Measurements from ENCODE around the gene GPR157.
A peak's percentile ranks its signal among the peaks of the same experiment; 100 is the strongest.
"Not testable (repeated sequence)": the region's sequence is repeated elsewhere in the genome, so short reads cannot be mapped to it uniquely, and the experiment has no call there.

GPR157 gene, protein sequence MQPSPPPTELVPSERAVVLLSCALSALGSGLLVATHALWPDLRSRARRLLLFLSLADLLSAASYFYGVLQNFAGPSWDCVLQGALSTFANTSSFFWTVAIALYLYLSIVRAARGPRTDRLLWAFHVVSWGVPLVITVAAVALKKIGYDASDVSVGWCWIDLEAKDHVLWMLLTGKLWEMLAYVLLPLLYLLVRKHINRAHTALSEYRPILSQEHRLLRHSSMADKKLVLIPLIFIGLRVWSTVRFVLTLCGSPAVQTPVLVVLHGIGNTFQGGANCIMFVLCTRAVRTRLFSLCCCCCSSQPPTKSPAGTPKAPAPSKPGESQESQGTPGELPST

GRCh38 chr1:9128520-9129265 is at the start of gene GPR157:
Gene GPR157, minus strand, starts transcription at chr1:9129102. Its CDS starts 75 bp downstream, at chr1:9129027.
- DNase-seq (ENCODE audit: low read depth), result peak; percentile 87

DNA sequence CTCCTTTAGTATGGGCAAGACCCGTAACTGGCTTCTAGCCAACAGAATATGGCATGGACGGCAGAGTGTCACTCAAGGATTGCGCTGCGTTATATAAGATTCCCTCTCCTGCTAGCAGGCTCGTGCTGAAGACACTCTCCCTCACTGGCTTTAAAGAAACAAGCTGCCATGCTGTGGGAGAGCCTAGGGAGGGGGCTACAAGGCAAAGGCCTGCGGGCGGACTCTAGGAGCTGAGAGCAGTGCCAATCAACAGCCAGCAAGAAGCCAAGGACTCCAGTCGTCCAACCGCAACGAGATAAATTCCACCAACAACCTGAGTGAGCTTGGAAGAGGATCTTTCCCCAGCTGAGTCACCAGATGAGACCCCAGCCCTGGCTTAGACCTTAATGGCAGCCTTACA is 45.9 kb upstream of the GPR157 start:
- no peak for DNase-seq (ENCODE audit: low read depth)

GRCh38 chr1:9174243-9174642 is 45.3 kb upstream of the GPR157 start:
- no peak for DNase-seq (ENCODE audit: low read depth)

- peak; percentile 76 for DNase-seq (ENCODE audit: low read depth)
Observed at GRCh38 chr1:9169601-9170137, 40.8 kb upstream of the GPR157 start.

DNA sequence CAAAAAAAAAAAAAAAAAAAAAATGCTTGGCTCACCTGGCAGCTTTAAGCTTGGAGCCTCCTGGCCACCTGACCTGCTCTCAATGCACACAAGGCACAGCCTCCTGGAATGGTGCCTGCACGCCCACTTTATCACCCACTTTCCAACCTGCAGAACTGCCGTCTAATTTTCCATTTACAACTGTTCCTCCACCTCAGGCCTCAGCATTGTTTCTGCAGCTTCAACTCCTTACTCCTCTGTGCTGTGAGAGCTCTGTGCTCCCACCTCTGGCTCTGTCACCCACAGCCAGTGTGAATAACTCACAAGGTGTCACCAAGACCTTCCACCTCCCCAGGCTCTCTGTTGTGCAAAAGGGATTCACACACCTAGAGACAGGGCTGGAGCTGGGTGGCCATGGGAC is 38.7 kb upstream of the GPR157 start:
- DNase-seq (ENCODE audit: low read depth), result no peak

DNA sequence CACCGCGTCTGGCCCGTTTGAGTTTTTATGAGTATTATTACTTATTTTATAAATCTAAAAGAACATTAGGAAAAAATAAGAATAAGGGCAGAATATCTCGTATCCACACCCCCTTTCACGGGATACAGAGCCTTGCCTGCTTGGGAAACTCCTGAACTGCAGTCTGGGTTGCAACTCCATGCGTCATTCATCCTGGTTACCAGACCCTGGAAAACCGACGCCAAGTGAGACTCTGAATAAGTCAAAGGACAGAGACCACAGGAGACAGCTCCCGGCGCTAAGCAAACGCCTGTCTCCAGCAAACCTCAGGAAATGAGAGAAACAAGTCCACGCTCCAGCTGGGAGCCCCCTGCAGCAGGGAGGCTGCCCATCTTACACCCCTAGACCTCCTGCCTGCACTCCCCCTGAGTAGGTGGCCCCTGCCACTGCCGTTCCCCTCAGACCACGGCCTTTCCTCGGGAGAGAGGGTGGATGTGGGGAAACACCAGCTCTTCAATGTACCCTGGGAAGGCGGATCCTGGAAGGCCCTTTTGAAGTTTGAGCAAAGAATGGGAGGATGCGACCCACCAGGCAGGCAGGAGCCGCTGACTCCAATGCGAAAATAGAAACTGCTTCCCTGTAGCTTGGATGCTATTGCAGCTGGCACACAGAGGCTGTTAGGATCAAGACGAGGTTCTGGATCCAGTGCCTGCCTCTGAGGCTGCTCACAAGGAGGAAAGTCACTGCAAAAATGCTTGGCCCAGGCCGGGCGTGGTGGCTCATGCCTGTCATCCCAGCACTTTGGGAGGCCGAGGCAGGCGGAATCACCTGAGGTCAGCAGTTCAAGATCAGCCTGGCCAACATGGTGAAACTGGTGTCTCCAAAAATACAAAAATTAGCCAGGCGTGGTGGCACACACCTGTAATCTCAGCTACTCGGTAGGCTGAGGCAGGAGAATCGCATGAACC is 37.7 kb upstream of the GPR157 start:
- peak; percentile 92 for DNase-seq (ENCODE audit: low read depth)

DNA sequence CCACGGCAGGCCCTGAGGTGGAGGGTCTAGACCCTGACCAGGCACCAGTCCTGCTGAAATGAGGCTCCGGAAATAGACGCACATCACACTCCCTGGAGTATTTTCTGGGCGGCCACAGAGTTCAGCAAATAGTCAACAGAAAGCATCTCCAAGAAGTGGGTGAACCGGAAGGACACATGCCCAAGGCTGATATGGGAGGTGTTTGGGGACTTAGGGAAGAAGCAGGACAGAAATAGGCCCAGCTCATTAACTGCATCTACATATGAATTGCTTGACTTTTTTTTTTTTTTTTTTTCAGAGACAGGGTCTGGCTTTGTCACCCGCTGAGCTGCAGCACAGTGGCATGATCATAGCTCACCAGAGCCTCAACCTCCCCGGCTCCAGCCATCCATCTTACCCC is 36.5 kb upstream of the GPR157 start:
- DNase-seq (ENCODE audit: low read depth), result no peak

DNA sequence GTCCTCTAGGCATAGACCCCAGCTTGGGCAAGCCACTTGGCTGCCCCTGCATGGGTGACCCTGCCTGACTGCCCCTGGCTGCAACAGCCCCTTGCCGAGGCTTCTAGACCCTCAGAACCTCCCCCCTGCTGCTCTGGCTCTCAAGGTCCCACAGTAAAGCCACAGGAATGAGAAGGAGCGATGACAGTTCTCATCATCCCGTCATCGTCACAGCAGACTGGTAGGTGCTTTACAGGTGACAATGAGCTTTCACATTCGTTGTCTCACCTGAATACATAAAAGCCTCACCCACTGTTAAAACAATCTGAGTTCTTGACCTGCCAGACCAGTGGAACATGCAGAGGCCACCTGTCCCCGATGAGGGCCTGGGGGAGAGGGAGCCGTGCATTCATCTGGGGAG is 36.0 kb upstream of the GPR157 start:
- DNase-seq (ENCODE audit: low read depth), result no peak

DNA sequence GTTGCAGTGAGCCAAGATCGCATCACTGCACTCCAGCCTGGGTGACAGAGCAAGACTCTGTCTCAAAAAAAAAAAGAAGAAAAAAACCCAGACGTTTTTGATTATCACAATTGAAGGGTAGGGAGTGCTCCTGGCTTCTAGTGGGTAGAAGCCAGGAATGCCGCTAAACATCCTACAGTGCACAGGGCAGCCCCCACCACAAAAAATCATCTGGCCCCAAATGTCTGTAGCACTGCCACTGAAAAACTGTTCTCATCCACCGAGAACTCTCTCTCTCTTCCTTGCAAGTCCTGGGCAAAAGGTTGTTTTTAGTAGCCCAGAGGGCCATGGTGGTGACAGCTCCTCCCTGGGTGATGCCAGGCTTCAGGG is 35.6 kb upstream of the GPR157 start:
- DNase-seq (ENCODE audit: low read depth), result no peak

DNA sequence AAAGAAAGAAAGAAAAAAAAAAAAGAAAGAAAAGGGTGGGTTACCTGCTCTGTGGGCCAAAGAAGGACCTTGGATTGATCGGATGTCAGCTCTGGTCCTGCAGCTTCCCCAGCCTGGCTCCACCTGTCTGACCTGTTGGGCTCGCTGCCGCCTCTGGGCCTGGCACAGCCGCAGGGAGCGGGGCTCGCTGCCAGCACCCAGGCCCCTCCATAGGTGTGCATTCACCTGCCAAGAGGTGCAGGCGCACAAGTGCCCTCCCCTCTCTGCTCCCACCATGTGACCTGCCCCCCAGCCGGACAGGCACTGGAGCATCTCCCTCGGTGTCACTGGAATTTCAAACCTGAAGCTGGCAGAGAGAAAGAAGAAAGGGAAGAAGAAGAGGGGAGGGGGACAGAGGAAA is 33.1 kb upstream of the GPR157 start:
- no peak for DNase-seq (ENCODE audit: low read depth)

- DNase-seq (ENCODE audit: low read depth), result no peak
Observed at GRCh38 chr1:9161342-9161741, 32.4 kb upstream of the GPR157 start.

GRCh38 chr1:9160079-9160717 is 31.3 kb upstream of the GPR157 start:
- no peak for DNase-seq (ENCODE audit: low read depth)

DNA sequence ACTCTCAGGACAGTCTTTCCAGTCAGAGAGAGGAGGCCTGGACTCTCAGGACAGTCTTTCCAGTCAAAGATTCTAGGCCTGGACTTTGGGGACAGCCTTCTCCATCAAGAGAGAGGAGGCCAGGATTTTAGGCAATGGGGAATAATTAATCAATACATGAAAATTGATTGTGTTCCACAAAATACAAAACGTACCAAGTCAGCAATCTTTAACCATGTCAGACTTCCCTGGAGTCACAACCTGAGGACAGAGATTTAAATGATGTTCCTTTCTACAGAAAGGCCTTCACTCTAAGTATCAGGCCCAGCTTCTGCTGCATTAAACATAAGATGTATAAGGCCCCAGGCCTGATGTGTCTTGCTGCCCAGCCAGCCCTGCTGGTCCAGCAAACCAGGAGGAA is 27.0 kb upstream of the GPR157 start:
- DNase-seq (ENCODE audit: low read depth), result no peak

- not testable (repeated sequence) for DNase-seq (ENCODE audit: low read depth)
Observed at GRCh38 chr1:9155405-9155804, 26.5 kb upstream of the GPR157 start.

DNA sequence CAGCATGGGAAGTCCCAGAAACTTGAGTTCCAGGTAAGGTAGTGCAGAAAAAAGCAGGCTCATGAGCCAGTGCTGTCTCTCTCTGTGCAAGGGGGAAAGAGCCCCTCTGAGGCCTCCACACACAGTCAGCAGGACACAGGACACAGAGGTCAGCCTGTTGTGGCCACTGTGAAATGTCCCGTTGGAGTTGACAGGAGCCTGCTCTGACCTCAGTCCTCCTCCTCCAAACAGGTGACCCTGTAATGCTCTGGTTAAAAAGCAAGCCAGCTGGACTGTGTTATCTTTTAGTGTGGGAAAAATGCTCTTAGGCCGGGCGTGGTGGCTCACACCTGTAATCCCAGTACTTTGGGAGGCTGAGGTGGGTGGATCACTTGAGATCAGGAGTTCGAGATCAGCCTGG is 24.2 kb upstream of the GPR157 start:
- DNase-seq (ENCODE audit: low read depth), result no peak

DNA sequence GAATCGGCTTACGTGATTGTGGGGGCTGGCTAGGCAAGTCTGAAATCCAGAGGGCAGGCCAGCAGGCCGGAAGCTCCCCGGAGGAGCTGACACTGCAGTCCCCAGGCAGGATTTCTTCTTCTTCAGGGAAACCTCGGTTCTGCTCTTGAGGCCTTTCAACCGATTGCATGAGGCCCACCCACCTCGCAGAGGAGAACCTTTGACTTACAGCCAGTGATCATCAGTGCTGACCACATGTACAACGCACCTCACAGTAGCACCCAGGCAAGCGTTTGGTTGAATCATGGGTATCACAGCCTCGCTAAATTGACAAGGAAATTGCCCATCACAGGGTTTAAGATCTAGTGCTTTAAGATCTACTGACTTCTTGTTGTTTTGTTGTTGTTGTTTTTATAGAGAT is 23.6 kb upstream of the GPR157 start:
- DNase-seq (ENCODE audit: low read depth), result no peak

GRCh38 chr1:9151328-9151860 is 22.5 kb upstream of the GPR157 start:
- no peak for DNase-seq (ENCODE audit: low read depth)

GRCh38 chr1:9150582-9151327 is 21.9 kb upstream of the GPR157 start:
- no peak for DNase-seq (ENCODE audit: low read depth)

- DNase-seq (ENCODE audit: low read depth), result no peak
Observed at GRCh38 chr1:9149837-9150581, 21.1 kb upstream of the GPR157 start.

DNA sequence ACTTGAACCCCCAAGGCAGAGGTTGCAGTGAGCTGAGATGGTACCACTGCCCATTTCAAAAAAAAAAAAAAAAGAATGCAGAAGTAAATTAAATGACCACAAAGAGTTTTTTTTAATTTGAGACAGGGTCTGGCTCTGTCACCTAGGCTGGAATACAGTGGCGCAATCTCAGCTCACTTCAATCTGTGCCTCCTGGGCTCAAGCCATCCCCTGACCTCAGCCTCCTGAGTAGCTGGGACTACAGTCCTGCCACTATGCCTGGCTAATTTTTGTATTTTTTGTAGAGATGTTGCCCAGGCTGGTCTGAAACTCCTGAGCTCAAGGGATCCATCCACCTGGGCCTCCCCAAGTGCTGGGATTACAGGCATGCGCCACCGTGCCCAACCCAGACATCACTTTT is 20.2 kb upstream of the GPR157 start:
- DNase-seq (ENCODE audit: low read depth), result no peak

Data from ELR (cell line).